ENCODE measurements around the gene LPCAT1. TPM values are rescaled to one million over a fixed set of nuclear protein-coding genes. Genes with fewer than 3 reads are reported as not detected.

LPCAT1 gene
- total RNA-seq, 2 donors from 2014 or later, result 31.3 to 37.7 TPM

GRCh38 chr5:1493941-1494340 lies 29.8 kb downstream of the LPCAT1 start:
- Mint-ChIP-seq H3K27me3 (ENCODE audit: low read depth) (no peaks in the 10 kb centered on the region), H3K4me1 (ENCODE audit: low read depth) (peaks cover 44% of the 10 kb centered on the region), H3K9me3 (no peaks in the 10 kb centered on the region), H3K27ac (peak overlapping the region; percentile 69), H3K36me3 (ENCODE audit: insufficient read depth in 2 of 2) (peaks cover 4 to 5% of the 10 kb centered on the region in 2 donors), H3K4me3 (peak overlapping the region; percentile 20 to 49)
- DNase-seq, result no peak
- ATAC-seq (replicated peaks in 1 of 2), result no peak

- Mint-ChIP-seq H3K27me3 (ENCODE audit: low read depth) (no peaks in the 10 kb centered on the region), H3K4me1 (ENCODE audit: low read depth) (peaks cover 50% of the 10 kb centered on the region), H3K36me3 (ENCODE audit: insufficient read depth in 2 of 2) (peaks cover 4 to 6% of the 10 kb centered on the region in 2 donors), H3K27ac (peak overlapping the region; percentile 69), H3K4me3 (peak overlapping the region; percentile 20 to 49), H3K9me3 (no peaks in the 10 kb centered on the region)
- ATAC-seq (replicated peaks in 1 of 2) (no peak), DNase-seq (no peak)
These were observed 30.3 kb downstream of the LPCAT1 start for GRCh38 chr5:1493413-1493812.

- Mint-ChIP-seq H3K27me3 (ENCODE audit: low read depth) (no peaks in the 10 kb centered on the region), H3K27ac (no peak overlapping the region), H3K36me3 (ENCODE audit: insufficient read depth in 2 of 2) (peaks cover 4 to 8% of the 10 kb centered on the region in 2 donors), H3K9me3 (no peaks in the 10 kb centered on the region), H3K4me1 (ENCODE audit: low read depth) (peaks cover 56% of the 10 kb centered on the region), H3K4me3 (peak overlapping the region in 1 of 2 donors; percentile 8)
- ATAC-seq (replicated peaks in 1 of 2) (peak in 1 of 2 donors; percentile 16), DNase-seq (peak; percentile 34 to 36)
These were observed 31.0 kb downstream of the LPCAT1 start for GRCh38 chr5:1492757-1493156.

GRCh38 chr5:1490376-1490775 lies 33.4 kb downstream of the LPCAT1 start:
- Mint-ChIP-seq H3K9me3 (no peaks in the 10 kb centered on the region), H3K4me3 (no peak overlapping the region), H3K27ac (no peak overlapping the region), H3K27me3 (ENCODE audit: low read depth) (no peaks in the 10 kb centered on the region), H3K36me3 (ENCODE audit: insufficient read depth in 2 of 2) (peaks cover 4 to 8% of the 10 kb centered on the region in 2 donors), H3K4me1 (ENCODE audit: low read depth) (peaks cover 44% of the 10 kb centered on the region)
- ATAC-seq (replicated peaks in 1 of 2), result no peak
- no peak for DNase-seq

GRCh38 chr5:1489754-1490153 lies 34.0 kb downstream of the LPCAT1 start:
- peaks cover 4 to 8% of the 10 kb centered on the region in 2 donors for H3K36me3 Mint-ChIP-seq (ENCODE audit: insufficient read depth in 2 of 2)
- H3K4me1 Mint-ChIP-seq (ENCODE audit: low read depth), result peaks cover 38% of the 10 kb centered on the region
- no peaks in the 10 kb centered on the region for H3K27me3 Mint-ChIP-seq (ENCODE audit: low read depth)
- H3K27ac Mint-ChIP-seq, result peak overlapping the region; percentile 87
- ATAC-seq (replicated peaks in 1 of 2) (no peak), DNase-seq (no peak)
- H3K4me3 Mint-ChIP-seq, result peak overlapping the region; percentile 52 to 88
- no peaks in the 10 kb centered on the region for H3K9me3 Mint-ChIP-seq

- H3K36me3 Mint-ChIP-seq (ENCODE audit: insufficient read depth in 2 of 2), result peaks cover 4 to 8% of the 10 kb centered on the region in 2 donors
These were observed 34.7 kb downstream of the LPCAT1 start for GRCh38 chr5:1488882-1489680.

GRCh38 chr5:1487079-1487764 lies 36.5 kb downstream of the LPCAT1 start:
- H3K9me3 Mint-ChIP-seq, result no peaks in the 10 kb centered on the region
- DNase-seq (no peak), ATAC-seq (replicated peaks in 1 of 2) (no peak)
- H3K27ac Mint-ChIP-seq, result no peak overlapping the region
- no peaks in the 10 kb centered on the region for H3K27me3 Mint-ChIP-seq (ENCODE audit: low read depth)
- H3K36me3 Mint-ChIP-seq (ENCODE audit: insufficient read depth in 2 of 2), result peaks cover 4 to 11% of the 10 kb centered on the region in 2 donors
- H3K4me3 Mint-ChIP-seq, result no peak overlapping the region
- peaks cover 30% of the 10 kb centered on the region for H3K4me1 Mint-ChIP-seq (ENCODE audit: low read depth)

More at GRCh38 chr5:1488882-1489680, 34.7 kb downstream of the LPCAT1 start:
- peak; percentile 87 to 89 for ATAC-seq (replicated peaks in 1 of 2)
- Mint-ChIP-seq H3K9me3 (no peaks in the 10 kb centered on the region), H3K4me1 (ENCODE audit: low read depth) (peaks cover 38% of the 10 kb centered on the region), H3K4me3 (peak overlapping the region; percentile 52 to 88), H3K27ac (peak overlapping the region; percentile 87), H3K27me3 (ENCODE audit: low read depth) (no peaks in the 10 kb centered on the region)
- DNase-seq, result peak; percentile 65 to 69

GRCh38 chr5:1486271-1486670 lies 37.5 kb downstream of the LPCAT1 start:
- H3K9me3 Mint-ChIP-seq, result no peaks in the 10 kb centered on the region
- DNase-seq (no peak), ATAC-seq (replicated peaks in 1 of 2) (no peak)
- peaks cover 4 to 9% of the 10 kb centered on the region in 2 donors for H3K36me3 Mint-ChIP-seq (ENCODE audit: insufficient read depth in 2 of 2)
- no peak overlapping the region for H3K4me3 Mint-ChIP-seq
- no peak overlapping the region for H3K27ac Mint-ChIP-seq
- H3K27me3 Mint-ChIP-seq (ENCODE audit: low read depth), result no peaks in the 10 kb centered on the region
- peaks cover 30% of the 10 kb centered on the region for H3K4me1 Mint-ChIP-seq (ENCODE audit: low read depth)

- ATAC-seq (replicated peaks in 1 of 2), result no peak
- Mint-ChIP-seq H3K9me3 (no peaks in the 10 kb centered on the region), H3K36me3 (ENCODE audit: insufficient read depth in 2 of 2) (peaks cover 0 to 8% of the 10 kb centered on the region in 2 donors), H3K4me3 (no peak overlapping the region), H3K27me3 (ENCODE audit: low read depth) (no peaks in the 10 kb centered on the region), H3K27ac (no peak overlapping the region), H3K4me1 (ENCODE audit: low read depth) (peaks cover 31% of the 10 kb centered on the region)
- DNase-seq, result no peak
These were observed 38.1 kb downstream of the LPCAT1 start for GRCh38 chr5:1485579-1486118.

- Mint-ChIP-seq H3K9me3 (no peaks in the 10 kb centered on the region), H3K27ac (peak overlapping the region; percentile 40), H3K4me3 (peak overlapping the region in 1 of 2 donors; percentile 8), H3K27me3 (ENCODE audit: low read depth) (no peaks in the 10 kb centered on the region), H3K4me1 (ENCODE audit: low read depth) (peaks cover 34% of the 10 kb centered on the region), H3K36me3 (ENCODE audit: insufficient read depth in 2 of 2) (peaks cover 0 to 6% of the 10 kb centered on the region in 2 donors)
- ATAC-seq (replicated peaks in 1 of 2) (no peak), DNase-seq (no peak)
These were observed 38.8 kb downstream of the LPCAT1 start for GRCh38 chr5:1484730-1485578.

- no peak for ATAC-seq (replicated peaks in 1 of 2)
- H3K4me1 Mint-ChIP-seq (ENCODE audit: low read depth), result peaks cover 26% of the 10 kb centered on the region
- peaks cover 0 to 6% of the 10 kb centered on the region in 2 donors for H3K36me3 Mint-ChIP-seq (ENCODE audit: insufficient read depth in 2 of 2)
- no peak overlapping the region for H3K27ac Mint-ChIP-seq
- H3K4me3 Mint-ChIP-seq, result no peak overlapping the region
- no peak for DNase-seq
- no peaks in the 10 kb centered on the region for H3K27me3 Mint-ChIP-seq (ENCODE audit: low read depth)
- H3K9me3 Mint-ChIP-seq, result no peaks in the 10 kb centered on the region
These were observed 39.7 kb downstream of the LPCAT1 start for GRCh38 chr5:1483856-1484729.

GRCh38 chr5:1483064-1483463 lies 40.7 kb downstream of the LPCAT1 start:
- Mint-ChIP-seq H3K4me1 (ENCODE audit: low read depth) (peaks cover 15% of the 10 kb centered on the region), H3K27ac (peak overlapping the region; percentile 25), H3K4me3 (no peak overlapping the region), H3K27me3 (ENCODE audit: low read depth) (no peaks in the 10 kb centered on the region), H3K36me3 (ENCODE audit: insufficient read depth in 2 of 2) (peaks cover 0 to 4% of the 10 kb centered on the region in 2 donors), H3K9me3 (no peaks in the 10 kb centered on the region)
- ATAC-seq (replicated peaks in 1 of 2), result no peak
- DNase-seq, result no peak
